GM21825 (cell line): Measurements from ENCODE around the gene BMF.

Experiments used
- ATAC-seq: cut with Tn5 transposase; IDR thresholded peaks from one replicate; pipeline ENCODE4 v1.9.1; 2021; ENCODE audit warnings: mild to moderate bottlenecking, moderate library complexity; ENCODE audit not compliant: unreplicated experiment

Gene BMF

GRCh38 chr15:40104296-40104864, 4.3 kb downstream of the BMF start:
- ATAC-seq, result no peak

- ATAC-seq, result no peak
These were observed 4.8 kb downstream of the BMF start for GRCh38 chr15:40103864-40104271.

GRCh38 chr15:40102897-40103858, 5.5 kb downstream of the BMF start:
- no peak for ATAC-seq

GRCh38 chr15:40100947-40101905, 7.5 kb downstream of the BMF start:
- ATAC-seq, result no peak

GRCh38 chr15:40100123-40100946, 8.3 kb downstream of the BMF start:
- ATAC-seq, result no peak

- peak; percentile 73 for ATAC-seq
These were observed 10.0 kb downstream of the BMF start for GRCh38 chr15:40098489-40099261.

- ATAC-seq, result no peak
These were observed 10.7 kb downstream of the BMF start for GRCh38 chr15:40097968-40098476.

- ATAC-seq, result no peak
These were observed 11.3 kb downstream of the BMF start for GRCh38 chr15:40097096-40097967.

GRCh38 chr15:40096094-40096891, 12.4 kb downstream of the BMF start:
- peak; percentile 32 for ATAC-seq

- no peak for ATAC-seq
These were observed 13.1 kb downstream of the BMF start for GRCh38 chr15:40095371-40096093.

- no peak for ATAC-seq
These were observed 14.5 kb downstream of the BMF start for GRCh38 chr15:40094156-40094555.

GRCh38 chr15:40092979-40093869, 15.5 kb downstream of the BMF start:
- no peak for ATAC-seq

- ATAC-seq, result no peak
These were observed 16.3 kb downstream of the BMF start for GRCh38 chr15:40092256-40092978.

- no peak for ATAC-seq
These were observed 16.8 kb downstream of the BMF start for GRCh38 chr15:40091861-40092255.

GRCh38 chr15:40090774-40091455, 17.8 kb downstream of the BMF start:
- ATAC-seq, result no peak
